Osteoblast (primary cell): ENCODE results near the gene EXOC3L1. TPM values are rescaled to one million over a fixed set of nuclear protein-coding genes. Genes with fewer than 3 reads are reported as not detected.

Experiments used
- DNase-seq: peaks from one replicate; pipeline ENCODE4 v3.0.0; 2011; ENCODE audit warnings: low spot score, mixed read lengths; ENCODE audit not compliant: insufficient read length; ENCODE audit errors: missing footprints
- H2AFZ ChIP-seq: 2 replicates; pipeline ENCODE4 v1.6.0; 2011; ENCODE audit warnings: mild to moderate bottlenecking, low read length
- H3K27ac ChIP-seq: 2 replicates; pipeline ENCODE4 v1.5.1; 2011; ENCODE audit warnings: mild to moderate bottlenecking, low read depth, low read length, moderate library complexity
- H3K27me3 ChIP-seq: 2 replicates; pipeline ENCODE4 v1.6.0; 2012; ENCODE audit warnings: mild to moderate bottlenecking, control low read depth, inconsistent platforms, low read length, moderate library complexity; ENCODE audit not compliant: insufficient read depth
- H3K36me3 ChIP-seq: 2 replicates; pipeline ENCODE4 v1.5.1; 2011; ENCODE audit warnings: mild to moderate bottlenecking, low read length, control low read depth, moderate library complexity; ENCODE audit not compliant: insufficient read depth
- H3K4me1 ChIP-seq: 2 replicates; pipeline ENCODE4 v1.5.1; 2011; ENCODE audit warnings: mild to moderate bottlenecking, low read length, control low read depth, moderate library complexity; ENCODE audit not compliant: insufficient read depth
- H3K4me2 ChIP-seq: 2 replicates; pipeline ENCODE4 v1.6.0; 2011; ENCODE audit warnings: mild to moderate bottlenecking, low read length; ENCODE audit not compliant: insufficient read depth
- H3K4me3 ChIP-seq: fragments of 200-600 bp; sonication (generic); 3 replicates; pipeline ENCODE4 v1.5.1; 2012; ENCODE audit warnings: mild to moderate bottlenecking, low read length, inconsistent platforms; ENCODE audit not compliant: insufficient read depth
- H3K79me2 ChIP-seq: 2 replicates; pipeline ENCODE4 v1.6.0; 2012; ENCODE audit warnings: mild to moderate bottlenecking, low read length, control low read depth, inconsistent platforms; ENCODE audit not compliant: insufficient read depth
- H3K9me3 ChIP-seq: 2 replicates; pipeline ENCODE4 v1.5.1; 2011; ENCODE audit warnings: low read depth, low read length, control low read depth
- H4K20me1 ChIP-seq: 2 replicates; pipeline ENCODE4 v1.6.0; 2012; ENCODE audit warnings: mild to moderate bottlenecking, low read length, control low read depth; ENCODE audit not compliant: insufficient read depth
- CTCF ChIP-seq: IDR thresholded peaks from 2 replicates; pipeline ENCODE4 v1.5.1; 2011; ENCODE audit warnings: mild to moderate bottlenecking, low read depth, low read length, moderate library complexity; ENCODE audit errors: extremely low read depth
- total RNA-seq: library from RNA; depleted of rRNA; stranded (reverse); fragments of >200 nt; gene quantifications from 2 replicates; pipeline ENCODE4 v1.2.3, GENCODE V29; 2012

EXOC3L1 gene
- total RNA-seq, 1 donor, result not detected

GRCh38 chr16:67213197-67214019, 23.5 kb upstream of the EXOC3L1 start:
- Histone ChIP-seq H3K4me3 (no peak overlapping the region), H4K20me1 (peaks cover 2% of the 10 kb centered on the region), H3K27me3 (no peaks in the 10 kb centered on the region), H2AFZ (no peak overlapping the region), H3K27ac (no peak overlapping the region), H3K4me1 (no peaks in the 10 kb centered on the region), H3K36me3 (no peaks in the 10 kb centered on the region), H3K4me2 (no peak overlapping the region), H3K79me2 (no peaks in the 10 kb centered on the region), H3K9me3 (no peaks in the 10 kb centered on the region)
- TF ChIP-seq CTCF, result no peak
- DNase-seq, result no peak

DNA sequence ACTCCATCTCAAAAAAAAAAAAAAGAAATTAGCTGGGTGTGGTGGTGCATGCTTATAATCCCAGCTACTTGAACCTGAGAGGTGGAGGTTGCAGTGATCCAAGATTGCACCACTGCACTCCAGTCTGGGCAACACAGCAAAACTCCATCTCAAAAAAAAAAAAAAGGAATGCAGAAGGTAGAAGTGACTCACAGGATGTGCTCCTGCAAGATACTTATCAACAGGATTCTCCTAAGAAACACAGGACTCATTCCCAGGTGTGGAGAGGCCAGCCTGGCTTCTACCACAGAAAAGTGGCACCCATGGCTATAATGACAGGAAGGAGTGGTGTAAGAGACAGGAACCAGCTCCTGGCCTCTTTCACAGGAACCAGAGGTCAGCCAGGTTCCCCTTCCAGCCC, 22.8 kb upstream of the EXOC3L1 start:
- Histone ChIP-seq H4K20me1 (peaks cover 2% of the 10 kb centered on the region), H3K4me3 (no peak overlapping the region), H3K27ac (no peak overlapping the region), H3K27me3 (no peaks in the 10 kb centered on the region), H3K9me3 (no peaks in the 10 kb centered on the region), H3K4me2 (no peak overlapping the region), H3K36me3 (no peaks in the 10 kb centered on the region), H3K79me2 (no peaks in the 10 kb centered on the region), H3K4me1 (no peaks in the 10 kb centered on the region), H2AFZ (no peak overlapping the region)
- no peak for DNase-seq
- no peak for TF ChIP-seq CTCF

DNA sequence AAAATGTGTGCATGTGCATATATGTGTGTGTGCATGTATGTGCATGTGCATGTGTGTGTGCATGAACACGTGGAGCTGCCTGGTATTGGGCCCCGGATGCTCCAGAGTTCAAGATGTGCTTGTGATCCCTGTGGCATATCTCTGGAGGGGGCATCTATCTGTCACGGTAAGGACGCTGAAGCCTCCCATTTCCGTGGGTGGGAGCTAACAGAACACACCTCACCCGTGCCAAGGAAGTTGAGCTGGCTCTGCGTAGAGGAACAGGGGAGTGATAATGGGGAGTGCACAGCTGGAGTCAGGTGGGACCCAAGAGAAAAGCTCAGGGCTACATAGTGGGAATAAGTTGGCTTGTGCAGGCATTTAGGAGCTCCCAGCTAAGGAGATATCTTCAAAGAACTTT, 21.7 kb upstream of the EXOC3L1 start:
- H3K27ac ChIP-seq, result no peak overlapping the region
- no peaks in the 10 kb centered on the region for H3K27me3 ChIP-seq
- no peak for TF ChIP-seq CTCF
- no peak overlapping the region for H3K4me2 ChIP-seq
- H4K20me1 ChIP-seq, result peaks cover 2% of the 10 kb centered on the region
- DNase-seq, result no peak
- no peaks in the 10 kb centered on the region for H3K79me2 ChIP-seq
- H3K4me1 ChIP-seq, result no peaks in the 10 kb centered on the region
- no peaks in the 10 kb centered on the region for H3K9me3 ChIP-seq
- H3K36me3 ChIP-seq, result no peaks in the 10 kb centered on the region
- H3K4me3 ChIP-seq, result no peak overlapping the region
- no peak overlapping the region for H2AFZ ChIP-seq

DNA sequence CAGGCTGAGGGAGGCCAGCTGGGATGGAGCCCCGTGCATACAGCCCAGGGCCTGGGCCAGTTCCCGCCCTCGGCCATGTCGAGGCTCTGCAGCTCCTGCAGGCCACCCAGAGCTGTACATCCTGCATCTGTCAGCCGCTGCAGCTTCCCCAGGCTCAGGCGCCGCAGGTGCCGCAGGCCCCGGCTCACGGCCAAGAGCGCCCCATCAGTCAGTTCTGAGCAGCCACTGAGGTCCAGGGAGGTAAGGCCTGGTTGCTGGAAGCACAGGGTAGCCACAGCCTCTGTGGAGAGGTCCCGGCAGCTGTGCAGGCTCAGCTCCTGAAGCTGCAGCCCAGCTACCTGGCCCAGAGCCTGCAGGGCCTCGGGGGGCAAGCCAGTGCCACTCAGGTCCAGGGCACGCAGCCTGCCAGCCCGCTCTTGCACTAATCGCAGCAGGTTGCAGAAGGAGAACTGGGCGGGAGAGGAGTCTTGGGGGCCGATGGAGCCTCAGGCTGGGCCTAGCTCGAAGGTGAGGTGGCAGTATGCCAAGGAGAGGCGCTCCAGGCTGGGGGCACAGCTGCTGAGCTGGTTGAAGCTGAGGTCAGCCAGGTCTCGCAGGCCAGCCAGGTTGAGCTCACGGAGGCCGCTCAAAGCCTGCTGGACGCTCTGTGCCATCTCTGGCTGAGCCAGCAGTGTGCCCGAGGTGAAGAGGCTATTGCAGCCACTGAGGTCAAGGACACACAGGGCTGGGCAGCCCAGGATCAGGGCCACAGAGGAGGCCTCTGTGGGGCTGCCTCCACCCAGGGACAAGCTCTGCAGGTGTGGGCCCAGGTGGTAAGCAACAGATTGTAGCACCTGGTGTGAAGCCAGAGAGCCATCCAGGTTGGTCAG, 20.4 kb upstream of the EXOC3L1 start:
- H3K4me2 ChIP-seq, result no peak overlapping the region
- no peak overlapping the region for H3K4me3 ChIP-seq
- no peaks in the 10 kb centered on the region for H3K27me3 ChIP-seq
- H2AFZ ChIP-seq, result no peak overlapping the region
- TF ChIP-seq CTCF, result no peak
- no peaks in the 10 kb centered on the region for H3K36me3 ChIP-seq
- no peaks in the 10 kb centered on the region for H3K4me1 ChIP-seq
- no peak overlapping the region for H3K27ac ChIP-seq
- H3K79me2 ChIP-seq, result no peaks in the 10 kb centered on the region
- DNase-seq, result no peak
- H4K20me1 ChIP-seq, result peaks cover 2% of the 10 kb centered on the region
- H3K9me3 ChIP-seq, result no peaks in the 10 kb centered on the region
